Heart left ventricle (tissue), 16 donors: Measurements from ENCODE around the gene IMMP2L. TPM values are rescaled to one million over a fixed set of nuclear protein-coding genes. Genes with fewer than 3 reads are reported as not detected.

ENCODE experiments used
- ATAC-seq, 4 donors: fragments of 200-7000 bp; cut with Tn5 transposase; one replicate each; pipeline ENCODE4 v1.9.1; 2020 to 2022; ENCODE audit warnings: moderate library complexity in 4 of 4, mild to moderate bottlenecking in 3 of 4, moderate number of reproducible peaks in 1 of 4
- DNase-seq, 5 donors: peaks; one replicate each; pipeline ENCODE4 v3.0.0-alpha.2; 2020
- H3K27ac ChIP-seq, 12 donors: fragments of 200-600 bp; sonication (generic) in 4 of 12; one replicate each; pipeline versions ENCODE4 v1.5.0 to v1.8.0; 2016 to 2022; ENCODE audit warnings: mild to moderate bottlenecking in 2 of 12
- H3K27me3 ChIP-seq, 9 donors: fragments of 200-600 bp; sonication (generic) in 2 of 9; one replicate each; pipeline versions ENCODE4 v1.5.1 to v1.8.0; 2016 to 2022; ENCODE audit warnings: mild to moderate bottlenecking in 3 of 9
- H3K36me3 ChIP-seq, 9 donors: fragments of 200-600 bp; sonication (generic) in 2 of 9; one replicate each; pipeline versions ENCODE4 v1.5.0 to v1.8.0; 2018 to 2022; ENCODE audit warnings: mild to moderate bottlenecking in 2 of 9
- H3K4me1 ChIP-seq, 12 donors: fragments of 200-600 bp; sonication (generic) in 4 of 12; one replicate each; pipeline versions ENCODE4 v1.5.0 to v1.8.0; 2016 to 2022; ENCODE audit warnings: mild to moderate bottlenecking in 3 of 12
- H3K4me3 ChIP-seq, 12 donors: fragments of 200-600 bp; sonication (generic) in 4 of 12; one replicate each; pipeline versions ENCODE4 v1.5.0 to v1.8.0; 2017 to 2022; ENCODE audit warnings: mild to moderate bottlenecking in 9 of 12, moderate library complexity in 4 of 12
- H3K9me3 ChIP-seq, 12 donors: fragments of 200-600 bp; sonication (generic) in 4 of 12; one replicate each; pipeline versions ENCODE4 v1.5.0 to v1.8.0; 2016 to 2022; ENCODE audit warnings: mild to moderate bottlenecking in 1 of 12
- CTCF ChIP-seq, 12 donors: fragments of 200-600 bp; sonication (generic) in 4 of 12; IDR thresholded peaks; one replicate each; pipeline versions ENCODE4 v1.5.0 to v1.8.0; 2018 to 2022; ENCODE audit warnings: antibody characterized with exemption in 12 of 12, mild to moderate bottlenecking in 5 of 12
- POLR2A ChIP-seq, 2 donors: fragments of 450-650 bp; IDR thresholded peaks; one replicate each; pipeline ENCODE4 v1.6.1; 2017; ENCODE audit warnings: antibody characterized with exemption in 2 of 2, mild to moderate bottlenecking in 2 of 2, moderate library complexity in 2 of 2
- WGBS, 4 donors: extraction: QIAGEN DNeasy Blood & Tissue Kit in 2 of 4; methylation state at CpG; one replicate each; pipeline versions ENCODE4 v1.1.5 to v1.1.7; 2013 to 2018; 5-methylcytosine and 5-hydroxymethylcytosine counted together
- intact Hi-C, 10 donors: fragments of 100-400 bp; cut with DNase I; formaldehyde crosslinking; loops; one replicate each; pipeline versions ENCODE4 v1.11.1 to v1.14.2; 2022
- polyA plus RNA-seq, 2 donors: library from polyadenylated mRNA; stranded (reverse); fragments of 200-250 nt; gene quantifications; one replicate each; pipeline ENCODE4 v1.2.3, GENCODE V29; 2013
- total RNA-seq, 9 donors: library from RNA; depleted of rRNA in 2 of 9; stranded (reverse); fragments of >200 nt in 2 of 9; fragmentation: NEBNext Ultra II Directional in 3 of 9; extraction: Animal tissue kit (Norgen Biotek cat#: 25700) in 3 of 9; gene quantifications; one replicate each; pipeline versions ENCODE4 v1.1.0 to v1.2.4, GENCODE V29; 2016 to 2023
- donor health status: ischemic (EF 13 %, LVEDD 7.1; RV severe dilation, severe dysfunction).
- donor health status: healthy with polysubstance abuse.
- donor health status: DM: no; HTN: yes; CAD: no.
- donor health status: DM: no; HTN: no; CAD: no.
- donor health status: ischemic (EF 25% LVEDD 6.9; RV normal size, moderate dysfunction).
- donor health status: ischemic (EF 25% LVEDD 5.7; RV mildly dilated, moderate dysfunction).
- donor health status: healthy.
- donor health status: DM: yes; HTN: yes; CAD: no.
- donor health status: ischemic (EF 35%, LVEDD 5.7; RV mildly dilated, moderate dysfunction).
- donor health status: nonischemic (EF 11% LVEDD 7.7; RV severe dilation, severe dysfunction).
- donor health status: DM: yes; HTN: yes; CAD: no.
- donor health status: PGD.
- donor health status: ischemic (EF 29% LVEDD 5.4; RV normal size, mild dysfunction).
- donor health status: nonischemic (EF 23%, LVEDD 6.1; RV moderate dilation, normal function).

IMMP2L gene
- total and polyA plus RNA-seq, 11 donors, result 5.1 to 17.2 (median 15.9) TPM

- WGBS, 4 donors, result 93 to 100% (median 94%) methylated on average over 1 of the region's 1 CpG
- H3K27ac ChIP-seq, result no peak overlapping the region
- TF ChIP-seq CTCF (IDR thresholded peaks at IDR 0.05) (no peak), POLR2A (IDR thresholded peaks at IDR 0.05) (no peak)
- DNase-seq (no peak), ATAC-seq (no peak)
- intact Hi-C loops, result no loop called here
- H3K4me1 ChIP-seq, result peaks cover 0 to 11% (median 0%) of the 10 kb centered on the region in 12 donors
- no peaks in the 10 kb centered on the region for H3K9me3 ChIP-seq
- no peaks in the 10 kb centered on the region for H3K27me3 ChIP-seq
- no peak overlapping the region for H3K4me3 ChIP-seq
- H3K36me3 ChIP-seq, result no peaks in the 10 kb centered on the region
These were observed 397.9 kb downstream of the IMMP2L start for GRCh38 chr7:111164442-111164841.

GRCh38 chr7:111162692-111163091 is 399.6 kb downstream of the IMMP2L start:
- TF ChIP-seq POLR2A (IDR thresholded peaks at IDR 0.05), result no peak
- TF ChIP-seq CTCF (IDR thresholded peaks at IDR 0.05), result no peak
- WGBS, 4 donors, result 97 to 100% (median 98%) methylated on average over 3 of the region's 3 CpGs
- Histone ChIP-seq H3K27me3 (no peaks in the 10 kb centered on the region), H3K4me1 (peaks cover 0 to 2% (median 0%) of the 10 kb centered on the region in 12 donors), H3K36me3 (no peaks in the 10 kb centered on the region), H3K27ac (no peak overlapping the region), H3K9me3 (no peaks in the 10 kb centered on the region), H3K4me3 (no peak overlapping the region)
- DNase-seq (no peak), ATAC-seq (no peak)
- intact Hi-C loops, result no loop called here

- intact Hi-C loops, result no loop called here
- ATAC-seq (no peak), DNase-seq (no peak)
- H3K4me3 ChIP-seq, result no peak overlapping the region
- H3K27ac ChIP-seq, result no peak overlapping the region
- H3K36me3 ChIP-seq, result no peaks in the 10 kb centered on the region
- no peaks in the 10 kb centered on the region for H3K4me1 ChIP-seq
- H3K9me3 ChIP-seq, result peaks cover 0 to 6% (median 0%) of the 10 kb centered on the region in 12 donors
- no peak for TF ChIP-seq POLR2A (IDR thresholded peaks at IDR 0.05)
- H3K27me3 ChIP-seq, result no peaks in the 10 kb centered on the region
These were observed 402.0 kb downstream of the IMMP2L start for GRCh38 chr7:111160297-111160696.

- DNase-seq (no peak), ATAC-seq (no peak)
- TF ChIP-seq POLR2A (IDR thresholded peaks at IDR 0.05) (no peak), CTCF (IDR thresholded peaks at IDR 0.05) (no peak)
- no peak overlapping the region for H3K4me3 ChIP-seq
- H3K36me3 ChIP-seq, result no peaks in the 10 kb centered on the region
- intact Hi-C loops, result no loop called here
- no peak overlapping the region for H3K27ac ChIP-seq
- no peaks in the 10 kb centered on the region for H3K4me1 ChIP-seq
- H3K27me3 ChIP-seq, result no peaks in the 10 kb centered on the region
- peaks cover 0 to 6% (median 0%) of the 10 kb centered on the region in 12 donors for H3K9me3 ChIP-seq
These were observed 402.9 kb downstream of the IMMP2L start for GRCh38 chr7:111159426-111159825.

GRCh38 chr7:111150709-111151108 is 411.6 kb downstream of the IMMP2L start:
- ATAC-seq, result no peak
- H3K27ac ChIP-seq, result no peak overlapping the region
- DNase-seq, result no peak
- H3K27me3 ChIP-seq, result no peaks in the 10 kb centered on the region
- no peaks in the 10 kb centered on the region for H3K36me3 ChIP-seq
- intact Hi-C loops, result no loop called here
- H3K4me3 ChIP-seq, result no peak overlapping the region
- no peaks in the 10 kb centered on the region for H3K9me3 ChIP-seq
- H3K4me1 ChIP-seq, result no peaks in the 10 kb centered on the region
- TF ChIP-seq CTCF (IDR thresholded peaks at IDR 0.05) (no peak), POLR2A (IDR thresholded peaks at IDR 0.05) (no peak)
- WGBS, 4 donors, result 95 to 100% (median 100%) methylated on average over 1 of the region's 1 CpG
